ENCODE data around the gene SGMS2. TPM values are rescaled to one million over a fixed set of nuclear protein-coding genes. Genes with fewer than 3 reads are reported as not detected.
"Not testable (repeated sequence)": the region's sequence is repeated elsewhere in the genome, so short reads cannot be mapped to it uniquely, and the experiment has no call there.

Gene SGMS2
- total RNA-seq, 1 donor from 2014 or later = 1.1 TPM

- Mint-ChIP-seq H3K27ac (no peak overlapping the region), H3K27me3 (ENCODE audit: insufficient read depth) (peaks cover 8% of the 10 kb centered on the region), H3K36me3 (ENCODE audit: low read depth) (no peaks in the 10 kb centered on the region), H3K4me3 (no peak overlapping the region), H3K9me3 (no peaks in the 10 kb centered on the region), H3K4me1 (ENCODE audit: low read depth) (no peaks in the 10 kb centered on the region)
- intact Hi-C loops (cut with micrococcal nuclease) = loop anchor here (1.0 to 5.0 kb wide), 2 partner anchors 91 to 155 kb away; partner anchors contain the start of gene SGMS2
- peak; percentile 26 for DNase-seq (ENCODE audit: low spot score)
Measured at GRCh38 chr4:107913283-107913899, 88.7 kb downstream of the SGMS2 start.

DNA sequence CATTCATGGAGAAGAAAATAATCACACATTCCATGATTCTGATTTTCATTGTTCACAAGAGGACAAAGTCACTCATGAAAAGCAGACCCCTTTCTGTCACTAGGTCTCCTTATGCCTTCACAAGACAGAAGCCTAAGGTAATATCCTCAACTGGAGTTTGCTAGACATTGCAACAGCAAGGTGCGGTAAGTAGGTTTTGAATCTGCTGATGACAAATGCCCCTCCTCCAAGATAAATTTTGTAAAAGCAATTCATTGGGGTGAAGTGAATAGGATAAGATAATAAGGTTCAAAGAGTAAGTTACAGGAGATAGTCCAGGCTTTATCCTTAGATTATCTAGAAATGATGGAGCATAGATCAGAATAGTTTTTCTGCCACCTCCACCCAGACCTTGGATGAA lies 90.5 kb downstream of the SGMS2 start:
- no peaks in the 10 kb centered on the region for H3K36me3 Mint-ChIP-seq (ENCODE audit: low read depth)
- DNase-seq (ENCODE audit: low spot score) = no peak
- H3K4me3 Mint-ChIP-seq = no peak overlapping the region
- intact Hi-C loops (cut with micrococcal nuclease) = no loop called here
- peaks cover 17% of the 10 kb centered on the region for H3K27me3 Mint-ChIP-seq (ENCODE audit: insufficient read depth)
- H3K27ac Mint-ChIP-seq = no peak overlapping the region
- peaks cover 4% of the 10 kb centered on the region for H3K9me3 Mint-ChIP-seq
- no peaks in the 10 kb centered on the region for H3K4me1 Mint-ChIP-seq (ENCODE audit: low read depth)

- H3K36me3 Mint-ChIP-seq (ENCODE audit: low read depth) = no peaks in the 10 kb centered on the region
- no peak for DNase-seq (ENCODE audit: low spot score)
- intact Hi-C loops (cut with micrococcal nuclease) = no loop called here
- H3K27ac Mint-ChIP-seq = no peak overlapping the region
- H3K4me3 Mint-ChIP-seq = no peak overlapping the region
- peaks cover 9% of the 10 kb centered on the region for H3K9me3 Mint-ChIP-seq
- H3K4me1 Mint-ChIP-seq (ENCODE audit: low read depth) = no peaks in the 10 kb centered on the region
- H3K27me3 Mint-ChIP-seq (ENCODE audit: insufficient read depth) = peaks cover 15% of the 10 kb centered on the region
Measured at GRCh38 chr4:107916623-107917022, 91.9 kb downstream of the SGMS2 start.

DNA sequence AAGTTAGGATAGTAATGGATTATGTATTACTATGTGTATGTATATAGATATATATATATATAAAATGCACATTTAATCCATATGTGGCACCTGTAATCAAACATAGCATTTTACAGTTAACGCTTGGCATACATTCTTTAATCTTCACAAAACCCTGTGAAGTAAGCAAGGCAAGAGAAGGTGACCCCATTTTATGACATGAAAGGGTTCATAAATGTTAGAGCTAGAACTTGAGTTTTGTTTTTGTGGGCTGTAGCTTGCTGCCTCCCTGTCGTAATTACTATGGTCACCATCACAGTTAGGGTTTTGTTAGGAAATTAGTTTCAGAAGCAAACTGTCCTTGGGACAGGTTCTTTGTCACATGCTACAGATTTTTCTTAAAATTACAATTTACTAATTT lies 92.8 kb downstream of the SGMS2 start:
- Mint-ChIP-seq H3K9me3 (peaks cover 9% of the 10 kb centered on the region), H3K27me3 (ENCODE audit: insufficient read depth) (peaks cover 15% of the 10 kb centered on the region), H3K36me3 (ENCODE audit: low read depth) (no peaks in the 10 kb centered on the region), H3K27ac (no peak overlapping the region), H3K4me1 (ENCODE audit: low read depth) (no peaks in the 10 kb centered on the region), H3K4me3 (no peak overlapping the region)
- intact Hi-C loops (cut with micrococcal nuclease) = no loop called here
- no peak for DNase-seq (ENCODE audit: low spot score)

GRCh38 chr4:107922486-107923473 lies 98.0 kb downstream of the SGMS2 start:
- H3K27ac Mint-ChIP-seq = no peak overlapping the region
- peaks cover 18% of the 10 kb centered on the region for H3K27me3 Mint-ChIP-seq (ENCODE audit: insufficient read depth)
- DNase-seq (ENCODE audit: low spot score) = no peak
- intact Hi-C loops (cut with micrococcal nuclease) = no loop called here
- H3K4me1 Mint-ChIP-seq (ENCODE audit: low read depth) = no peaks in the 10 kb centered on the region
- H3K36me3 Mint-ChIP-seq (ENCODE audit: low read depth) = no peaks in the 10 kb centered on the region
- H3K9me3 Mint-ChIP-seq = peaks cover 9% of the 10 kb centered on the region
- no peak overlapping the region for H3K4me3 Mint-ChIP-seq

- H3K4me1 Mint-ChIP-seq (ENCODE audit: low read depth); intact Hi-C loops (cut with micrococcal nuclease); H3K9me3 Mint-ChIP-seq; H3K4me3 Mint-ChIP-seq; DNase-seq (ENCODE audit: low spot score); H3K27ac Mint-ChIP-seq; H3K36me3 Mint-ChIP-seq (ENCODE audit: low read depth): not testable (repeated sequence)
- H3K27me3 Mint-ChIP-seq (ENCODE audit: insufficient read depth) = peaks cover 10% of the 10 kb centered on the region
Measured at GRCh38 chr4:107925713-107926112, 101.0 kb downstream of the SGMS2 start.

- not testable (repeated sequence) for H3K4me1 Mint-ChIP-seq (ENCODE audit: low read depth); DNase-seq (ENCODE audit: low spot score)
Measured at GRCh38 chr4:107926875-107927274, 102.1 kb downstream of the SGMS2 start.

DNA sequence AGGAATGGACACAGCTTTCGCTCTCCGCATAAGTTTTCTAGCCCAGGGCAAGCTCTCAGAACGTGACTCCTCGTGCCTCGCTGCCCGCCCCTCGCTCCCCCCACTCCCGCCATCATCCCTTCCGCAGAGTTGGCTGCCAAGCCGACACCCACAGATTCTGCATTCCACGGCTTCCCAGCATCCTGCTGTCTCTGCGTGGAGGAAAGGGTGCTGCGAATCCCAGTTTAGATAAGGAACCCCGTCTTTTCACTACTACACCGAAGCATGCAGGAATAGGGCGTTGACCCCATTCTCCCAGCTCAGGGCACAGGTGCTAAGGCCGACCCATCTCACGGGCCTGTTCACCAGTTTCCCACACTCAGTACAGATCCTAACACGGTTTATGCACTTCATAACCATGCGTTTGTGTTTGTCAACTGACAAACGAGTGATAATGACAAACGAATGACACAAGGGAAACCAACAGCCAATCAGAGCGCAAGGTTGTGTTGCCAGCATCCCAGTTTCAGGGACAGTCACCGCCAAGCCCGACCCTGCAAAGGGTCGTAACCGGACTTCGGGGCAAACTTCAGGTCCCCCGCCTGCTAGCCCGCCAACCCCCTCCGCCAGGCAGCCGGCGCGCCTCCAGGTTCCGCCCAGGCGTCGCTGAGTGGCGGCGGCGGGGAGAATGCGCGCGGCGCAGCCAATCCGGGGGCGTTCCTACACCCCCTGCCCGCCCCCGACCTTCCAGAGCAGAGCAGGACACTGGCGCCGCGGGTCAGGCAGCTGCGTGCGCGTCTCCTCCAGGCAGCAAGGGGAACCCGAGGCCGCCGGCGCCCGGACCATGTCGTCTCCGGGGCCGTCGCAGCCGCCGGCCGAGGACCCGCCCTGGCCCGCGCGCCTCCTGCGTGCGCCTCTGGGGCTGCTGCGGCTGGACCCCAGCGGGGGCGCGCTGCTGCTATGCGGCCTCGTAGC lies 106.4 kb downstream of the SGMS2 start, which contains the start of gene CYP2U1:
TSS of gene CYP2U1 (plus strand) at position 729 of the 954 bp plus-strand sequence. CDS start at position 824, 95 bp downstream.
- peak; percentile 81 for DNase-seq (ENCODE audit: low spot score)
- peak within 1 kb of the TSS; percentile 82 for H3K27ac Mint-ChIP-seq
- intact Hi-C loops (cut with micrococcal nuclease) = loop anchor here (1.0 to 10.0 kb wide), 6 partner anchors 58 to 1616 kb away; partner anchors contain the start of genes AIMP1, HADH, PAPSS1 and RPL34
- H3K4me1 Mint-ChIP-seq (ENCODE audit: low read depth) = peaks cover 20% of the 10 kb centered on the region
- H3K36me3 Mint-ChIP-seq (ENCODE audit: low read depth) = peaks cover 8% of the 10 kb centered on the region
- H3K27me3 Mint-ChIP-seq (ENCODE audit: insufficient read depth) = peaks cover 2% of the 10 kb centered on the region
- peak within 1 kb of the TSS; percentile 86 for H3K4me3 Mint-ChIP-seq
- no peaks in the 10 kb centered on the region for H3K9me3 Mint-ChIP-seq

More at GRCh38 chr4:107926875-107927274, 102.1 kb downstream of the SGMS2 start:
- H3K27ac Mint-ChIP-seq; intact Hi-C loops (cut with micrococcal nuclease); H3K36me3 Mint-ChIP-seq (ENCODE audit: low read depth); H3K4me3 Mint-ChIP-seq; H3K9me3 Mint-ChIP-seq: not testable (repeated sequence)
- H3K27me3 Mint-ChIP-seq (ENCODE audit: insufficient read depth) = peaks cover 10% of the 10 kb centered on the region

GRCh38 chr4:107931775-107932321 lies 107.1 kb downstream of the SGMS2 start:
- intact Hi-C loops (cut with micrococcal nuclease) = loop anchor here (1.0 to 10.0 kb wide), 6 partner anchors 57 to 1617 kb away; partner anchors contain the start of genes AIMP1, HADH, PAPSS1 and RPL34
- H3K9me3 Mint-ChIP-seq = no peaks in the 10 kb centered on the region
- peaks cover 21% of the 10 kb centered on the region for H3K4me1 Mint-ChIP-seq (ENCODE audit: low read depth)
- peaks cover 2% of the 10 kb centered on the region for H3K27me3 Mint-ChIP-seq (ENCODE audit: insufficient read depth)
- no peak for DNase-seq (ENCODE audit: low spot score)
- H3K27ac Mint-ChIP-seq = peak overlapping the region; percentile 42
- peaks cover 8% of the 10 kb centered on the region for H3K36me3 Mint-ChIP-seq (ENCODE audit: low read depth)
- peak overlapping the region; percentile 84 for H3K4me3 Mint-ChIP-seq

GRCh38 chr4:107935246-107935645 lies 110.5 kb downstream of the SGMS2 start:
- intact Hi-C loops (cut with micrococcal nuclease) = loop anchor here (10.0 kb wide), 2 partner anchors 240 to 1620 kb away; partner anchors contain the start of genes AIMP1 and TBCK
- H3K4me1 Mint-ChIP-seq (ENCODE audit: low read depth) = peaks cover 27% of the 10 kb centered on the region
- H3K9me3 Mint-ChIP-seq = no peaks in the 10 kb centered on the region
- DNase-seq (ENCODE audit: low spot score) = no peak
- H3K27me3 Mint-ChIP-seq (ENCODE audit: insufficient read depth) = no peaks in the 10 kb centered on the region
- H3K36me3 Mint-ChIP-seq (ENCODE audit: low read depth) = peaks cover 11% of the 10 kb centered on the region
- no peak overlapping the region for H3K4me3 Mint-ChIP-seq
- no peak overlapping the region for H3K27ac Mint-ChIP-seq

DNA sequence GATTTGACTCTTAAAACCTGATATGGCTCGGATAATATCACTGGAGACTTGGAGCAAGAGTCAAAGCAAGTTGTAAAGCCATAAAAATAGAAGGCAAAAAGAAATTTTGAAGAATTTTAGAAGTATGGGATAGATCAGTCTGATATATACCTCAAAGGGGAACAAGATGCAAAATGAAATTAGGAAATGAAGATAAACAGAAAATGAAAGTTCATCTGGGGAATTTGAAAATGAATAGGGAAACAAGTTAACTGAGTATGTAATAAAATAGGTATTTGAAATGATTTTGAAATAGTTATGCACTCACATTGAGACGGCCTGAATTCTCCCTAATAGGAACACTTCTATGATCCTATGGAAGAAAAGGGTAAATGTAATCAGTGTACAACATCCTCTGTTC lies 112.3 kb downstream of the SGMS2 start:
- Mint-ChIP-seq H3K9me3 (no peaks in the 10 kb centered on the region), H3K27me3 (ENCODE audit: insufficient read depth) (peaks cover 2% of the 10 kb centered on the region), H3K4me1 (ENCODE audit: low read depth) (peaks cover 19% of the 10 kb centered on the region), H3K27ac (no peak overlapping the region), H3K4me3 (no peak overlapping the region), H3K36me3 (ENCODE audit: low read depth) (peaks cover 11% of the 10 kb centered on the region)
- intact Hi-C loops (cut with micrococcal nuclease) = loop anchor here (10.0 kb wide), 2 partner anchors 238 to 1622 kb away; partner anchors contain the start of genes AIMP1 and TBCK
- no peak for DNase-seq (ENCODE audit: low spot score)

DNA sequence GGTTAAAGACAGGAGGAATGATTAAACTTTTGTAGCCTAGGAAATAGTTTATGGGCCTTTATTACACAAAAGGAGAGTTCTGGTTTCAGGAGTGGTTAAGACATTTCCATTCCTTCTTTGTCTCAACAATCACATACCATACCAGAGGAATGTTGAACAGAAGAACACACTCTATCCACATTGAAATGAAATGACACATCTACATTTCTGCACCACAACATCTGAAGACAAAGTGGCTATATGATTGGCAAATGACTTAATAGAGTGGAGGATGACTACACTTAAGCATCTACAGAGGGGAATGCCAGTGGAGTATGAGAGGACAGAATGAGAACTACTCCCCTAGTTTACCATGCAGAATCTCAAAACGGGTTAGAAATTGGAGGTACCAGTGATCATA lies 114.6 kb downstream of the SGMS2 start:
- peaks cover 11% of the 10 kb centered on the region for H3K36me3 Mint-ChIP-seq (ENCODE audit: low read depth)
- no peak overlapping the region for H3K27ac Mint-ChIP-seq
- peaks cover 8% of the 10 kb centered on the region for H3K4me1 Mint-ChIP-seq (ENCODE audit: low read depth)
- no peak overlapping the region for H3K4me3 Mint-ChIP-seq
- no peaks in the 10 kb centered on the region for H3K9me3 Mint-ChIP-seq
- no peak for DNase-seq (ENCODE audit: low spot score)
- intact Hi-C loops (cut with micrococcal nuclease) = loop anchor here (10.0 kb wide), 2 partner anchors 235 to 1625 kb away; partner anchors contain the start of genes AIMP1 and TBCK
- peaks cover 2% of the 10 kb centered on the region for H3K27me3 Mint-ChIP-seq (ENCODE audit: insufficient read depth)

All from activated T-helper 1 cell treated with anti-CD3 and anti-CD28 coated beads, Interleukin-12 subunit alpha, Interleukin-12 subunit beta, Interleukin-2, Interleukin-4 antibody, amounts not matched to agents 30 ng/mL and 10 ng/mL and 1 ng/mL, durations not matched to agents 14 hours and 24 hours and 36 hours (primary cell).